ENCODE results near the gene CAMK2A.

Gene CAMK2A

GRCh38 chr5:150315245-150315644 lies 25.7 kb upstream of the CAMK2A start:
- FAIRE-seq = no peak

GRCh38 chr5:150313921-150314716 lies 24.5 kb upstream of the CAMK2A start:
- no peak for FAIRE-seq

GRCh38 chr5:150313501-150313900 lies 23.9 kb upstream of the CAMK2A start:
- no peak for FAIRE-seq

- no peak for FAIRE-seq
Observed at GRCh38 chr5:150312518-150312917, 22.9 kb upstream of the CAMK2A start.

GRCh38 chr5:150311015-150311692 lies 21.6 kb upstream of the CAMK2A start:
- no peak for FAIRE-seq

GRCh38 chr5:150310246-150310645 lies 20.7 kb upstream of the CAMK2A start:
- no peak for FAIRE-seq

GRCh38 chr5:150309886-150310239 lies 20.3 kb upstream of the CAMK2A start:
- FAIRE-seq = no peak

GRCh38 chr5:150309101-150309885 lies 19.7 kb upstream of the CAMK2A start:
- FAIRE-seq = no peak

GRCh38 chr5:150307617-150308426 lies 18.2 kb upstream of the CAMK2A start:
- no peak for FAIRE-seq

GRCh38 chr5:150306775-150307174 lies 17.2 kb upstream of the CAMK2A start:
- no peak for FAIRE-seq

- FAIRE-seq = no peak
Observed at GRCh38 chr5:150305557-150305956, 16.0 kb upstream of the CAMK2A start.

GRCh38 chr5:150305095-150305494 lies 15.5 kb upstream of the CAMK2A start:
- no peak for FAIRE-seq

GRCh38 chr5:150304481-150305081 lies 15.0 kb upstream of the CAMK2A start:
- no peak for FAIRE-seq

GRCh38 chr5:150303660-150304386 lies 14.2 kb upstream of the CAMK2A start:
- no peak for FAIRE-seq

- no peak for FAIRE-seq
Observed at GRCh38 chr5:150303070-150303615, 13.6 kb upstream of the CAMK2A start.

- FAIRE-seq = no peak
Observed at GRCh38 chr5:150302301-150303069, 12.9 kb upstream of the CAMK2A start, which contains the start of gene ARSI. Gene ARSI, minus strand, starts transcription at chr5:150302905. Its CDS starts 532 bp downstream, at chr5:150302373.

GRCh38 chr5:150301901-150302300 lies 12.3 kb upstream of the CAMK2A start:
- no peak for FAIRE-seq

- FAIRE-seq = no peak
Observed at GRCh38 chr5:150301170-150301505, 11.6 kb upstream of the CAMK2A start.

- FAIRE-seq = no peak
Observed at GRCh38 chr5:150300496-150301169, 11.1 kb upstream of the CAMK2A start.

Data from TTC549 (cell line).